IPS-20b (cell line): Measurements from ENCODE around the gene SMCO3.

Experiments used
- H3K27ac ChIP-seq: one replicate; pipeline ENCODE4 v1.5.1; 2013; ENCODE audit warnings: low read length
- H3K27me3 ChIP-seq: 2 replicates; pipeline ENCODE4 v1.6.1; 2013; ENCODE audit warnings: mild to moderate bottlenecking, low read length, inconsistent platforms; ENCODE audit not compliant: insufficient read depth
- H3K36me3 ChIP-seq: 2 replicates; pipeline ENCODE4 v1.6.1; 2013; ENCODE audit warnings: low read depth, mild to moderate bottlenecking, inconsistent platforms, low read length, moderate library complexity; ENCODE audit not compliant: insufficient read depth
- H3K4me1 ChIP-seq: 2 replicates; pipeline ENCODE4 v1.6.1; 2013; ENCODE audit warnings: mild to moderate bottlenecking, control low read depth, inconsistent platforms, low read length, moderate library complexity; ENCODE audit not compliant: insufficient read depth
- H3K4me3 ChIP-seq: 2 replicates; pipeline ENCODE4 v1.5.1; 2013; ENCODE audit warnings: mild to moderate bottlenecking, low read length, inconsistent platforms
- H3K9ac ChIP-seq: 2 replicates; pipeline ENCODE4 v1.6.1; 2013; ENCODE audit warnings: low read depth, mild to moderate bottlenecking, inconsistent platforms, low read length, moderate library complexity
- H3K9me3 ChIP-seq: 2 replicates; pipeline ENCODE4 v1.6.1; 2013; ENCODE audit warnings: mild to moderate bottlenecking, low read depth, low read length, inconsistent platforms; ENCODE audit not compliant: insufficient read depth

SMCO3 gene

DNA sequence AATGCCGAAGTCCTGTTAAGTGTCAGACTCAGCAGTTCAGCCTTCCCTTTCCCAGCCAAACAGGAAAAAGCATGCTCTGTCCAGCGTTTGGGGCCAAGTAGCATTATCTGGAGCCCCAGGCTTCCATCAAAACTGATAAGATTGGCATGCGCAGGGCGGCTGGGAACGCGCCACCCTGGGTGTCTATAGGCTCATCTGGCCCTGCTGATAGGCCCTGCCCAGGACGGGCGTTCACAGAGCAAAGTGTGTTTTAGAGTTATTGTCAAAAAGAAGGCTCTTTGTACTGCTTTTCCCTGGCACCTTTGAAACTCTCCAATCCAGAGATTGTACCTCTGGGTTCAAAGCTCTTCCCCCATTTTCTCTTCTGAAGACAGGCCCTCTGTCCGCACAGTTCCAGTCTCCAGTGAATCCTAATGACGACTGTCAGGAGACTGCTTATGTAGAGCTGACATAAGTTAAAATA lies 29.5 kb upstream of the SMCO3 start, which contains the start of gene ART4:
Gene ART4, minus strand, starts transcription at position 102 of the 463 bp plus-strand sequence. CDS start 413 bp downstream, outside the sequence.
- Histone ChIP-seq H3K4me1 (no peaks in the 10 kb centered on the region), H3K27me3 (no peaks in the 10 kb centered on the region), H3K36me3 (no peaks in the 10 kb centered on the region), H3K9me3 (no peaks in the 10 kb centered on the region), H3K27ac (no peak within 1 kb of the TSS), H3K4me3 (no peak within 1 kb of the TSS), H3K9ac (no peak within 1 kb of the TSS)

DNA sequence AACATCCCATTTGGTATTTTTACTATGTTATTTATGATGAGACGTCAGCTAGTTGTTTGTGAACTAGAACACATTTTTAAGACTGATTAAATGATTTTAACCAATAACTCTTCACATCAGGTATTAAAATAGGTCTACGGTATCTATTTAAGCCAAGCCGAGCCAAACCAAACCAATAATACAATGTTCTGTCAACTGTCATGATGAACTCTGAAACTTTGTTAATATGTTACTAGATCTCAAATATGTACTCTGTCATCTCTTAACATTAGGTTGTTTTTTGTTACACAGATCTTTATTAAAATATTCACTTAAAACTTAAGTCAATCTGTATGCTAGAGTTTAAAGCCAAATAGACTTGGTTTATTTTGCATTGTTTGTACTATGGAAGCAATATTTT lies 28.3 kb upstream of the SMCO3 start:
- H3K4me1 ChIP-seq: no peaks in the 10 kb centered on the region
- no peaks in the 10 kb centered on the region for H3K9me3 ChIP-seq
- H3K27ac ChIP-seq: no peak overlapping the region
- H3K27me3 ChIP-seq: no peaks in the 10 kb centered on the region
- H3K4me3 ChIP-seq: no peak overlapping the region
- H3K9ac ChIP-seq: no peak overlapping the region
- no peaks in the 10 kb centered on the region for H3K36me3 ChIP-seq

DNA sequence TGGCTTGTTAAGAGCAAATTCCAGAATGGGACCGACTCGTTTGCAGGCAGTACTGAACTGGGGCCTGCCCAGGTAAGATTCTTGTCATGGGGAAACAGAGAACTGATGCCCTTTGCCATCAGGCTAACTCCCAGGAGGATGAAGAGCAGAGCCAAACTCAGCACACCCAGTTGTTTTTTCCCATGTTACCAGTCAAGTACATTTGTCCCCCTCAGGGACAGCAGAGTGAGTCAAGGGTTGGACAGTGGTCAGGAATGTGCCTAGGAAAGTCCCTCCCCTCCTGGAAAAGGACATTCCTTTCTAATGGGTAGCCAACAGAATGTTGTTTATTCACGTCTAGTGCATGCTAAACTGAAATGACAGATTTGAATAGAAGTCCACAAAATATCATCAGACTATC lies 27.8 kb upstream of the SMCO3 start:
- Histone ChIP-seq H3K27me3 (no peaks in the 10 kb centered on the region), H3K36me3 (no peaks in the 10 kb centered on the region), H3K9me3 (no peaks in the 10 kb centered on the region), H3K9ac (no peak overlapping the region), H3K4me1 (no peaks in the 10 kb centered on the region), H3K27ac (no peak overlapping the region), H3K4me3 (no peak overlapping the region)

DNA sequence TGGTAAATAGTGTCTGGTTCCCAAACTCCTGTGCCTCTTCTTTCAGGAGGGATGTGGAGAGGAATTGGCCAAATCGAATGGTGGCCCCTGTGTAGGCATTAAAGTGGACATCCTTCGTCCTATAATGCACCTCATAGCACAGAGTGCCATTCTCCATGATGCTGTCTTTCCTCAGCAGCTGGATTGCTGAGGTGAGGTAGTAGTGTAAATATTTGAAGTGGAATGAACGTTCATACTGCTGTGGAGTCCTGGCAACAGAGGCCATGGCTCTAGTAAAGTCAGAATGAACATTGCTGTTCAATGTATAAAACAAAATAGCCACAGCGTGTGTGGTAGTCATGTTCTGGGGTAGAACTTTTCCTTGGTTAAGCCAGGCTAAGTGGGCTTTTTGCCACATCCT lies 26.6 kb upstream of the SMCO3 start:
- Histone ChIP-seq H3K9me3 (no peaks in the 10 kb centered on the region), H3K4me3 (no peak overlapping the region), H3K27me3 (no peaks in the 10 kb centered on the region), H3K4me1 (no peaks in the 10 kb centered on the region), H3K9ac (no peak overlapping the region), H3K36me3 (no peaks in the 10 kb centered on the region), H3K27ac (no peak overlapping the region)

DNA sequence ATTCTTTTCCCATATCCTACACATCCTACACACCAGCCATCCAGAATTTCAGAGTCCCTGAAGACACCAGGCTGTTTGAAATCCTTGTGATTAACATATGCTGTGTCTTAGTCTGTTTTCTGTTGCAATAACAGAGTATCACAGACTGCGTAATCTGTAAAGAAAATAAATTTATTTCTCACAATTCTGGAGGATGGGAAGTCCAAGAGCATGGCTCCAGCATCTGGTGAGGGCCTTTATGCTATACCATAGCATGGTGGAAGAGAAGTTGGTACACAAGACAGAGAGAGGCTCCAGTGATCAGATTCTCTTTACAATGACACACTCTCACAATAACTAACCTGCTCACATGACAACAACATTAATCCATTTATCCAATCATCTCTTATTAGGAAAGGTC lies 25.3 kb upstream of the SMCO3 start:
- H3K4me3 ChIP-seq: no peak overlapping the region
- H3K9ac ChIP-seq: no peak overlapping the region
- no peaks in the 10 kb centered on the region for H3K36me3 ChIP-seq
- no peaks in the 10 kb centered on the region for H3K4me1 ChIP-seq
- H3K27ac ChIP-seq: no peak overlapping the region
- H3K27me3 ChIP-seq: no peaks in the 10 kb centered on the region
- H3K9me3 ChIP-seq: no peaks in the 10 kb centered on the region

DNA sequence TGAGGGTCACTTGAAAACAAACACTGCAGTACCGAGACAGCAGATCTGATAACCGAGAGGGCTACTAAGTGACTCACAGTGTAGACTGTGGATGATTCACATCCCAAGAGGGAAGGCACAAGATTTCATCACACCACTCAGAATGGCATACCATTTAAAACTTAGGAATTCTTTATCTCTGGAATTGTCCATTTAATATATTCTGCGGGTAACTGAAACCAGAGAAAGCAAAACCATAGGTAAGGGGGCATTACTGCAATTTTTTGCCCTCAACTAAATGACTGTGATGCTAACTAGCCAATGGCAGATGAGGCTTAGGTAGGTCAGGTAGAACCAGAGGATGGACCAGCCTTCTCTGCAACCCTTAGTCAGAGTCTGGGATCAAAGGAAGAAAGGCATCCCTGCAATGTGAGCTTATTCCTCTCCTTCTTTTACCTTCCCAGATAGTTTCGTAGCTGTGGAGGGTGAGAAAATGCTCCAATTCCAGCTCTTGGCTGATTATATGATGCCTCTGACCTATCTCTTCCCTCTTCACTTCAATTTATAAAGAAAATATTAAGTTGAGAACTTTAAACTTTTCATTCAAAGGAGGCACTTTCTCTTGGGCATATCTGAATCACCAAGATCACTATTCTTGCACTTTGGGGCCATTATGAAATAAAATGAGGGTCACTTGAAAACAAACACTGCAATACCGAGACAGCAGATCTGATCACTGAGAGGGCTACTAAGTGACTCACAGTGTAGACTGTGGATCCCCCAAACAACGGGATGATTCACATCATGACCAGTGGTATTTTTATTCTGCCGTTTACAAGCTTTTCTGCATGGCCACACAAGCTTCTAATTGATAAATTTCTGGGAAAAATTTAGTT lies 22.6 kb upstream of the SMCO3 start:
- Histone ChIP-seq H3K4me3 (no peak overlapping the region), H3K9ac (no peak overlapping the region), H3K27ac (no peak overlapping the region)

DNA sequence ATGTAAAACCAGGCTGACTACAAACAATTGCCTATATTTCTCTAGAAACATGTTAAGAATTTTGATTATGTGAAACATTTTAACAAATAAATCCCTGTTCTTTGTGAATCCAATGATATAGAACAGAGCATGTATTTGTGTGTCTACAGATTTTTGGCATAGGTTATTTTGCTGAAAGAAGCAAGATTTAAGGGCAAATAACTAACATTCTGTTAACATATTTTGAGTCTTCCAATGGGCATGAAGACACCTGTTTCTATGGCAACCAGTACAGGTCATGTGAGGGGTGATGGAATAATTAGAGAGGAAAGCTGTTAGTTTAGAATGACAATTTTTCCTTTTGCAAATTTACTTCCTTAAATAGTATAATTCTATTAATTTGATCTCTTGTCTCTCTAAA lies 20.5 kb upstream of the SMCO3 start:
- Histone ChIP-seq H3K4me1 (no peaks in the 10 kb centered on the region), H3K27me3 (no peaks in the 10 kb centered on the region), H3K36me3 (no peaks in the 10 kb centered on the region), H3K9ac (no peak overlapping the region), H3K4me3 (no peak overlapping the region), H3K27ac (no peak overlapping the region), H3K9me3 (no peaks in the 10 kb centered on the region)

More for the DNA sequence above, 22.6 kb upstream of the SMCO3 start:
- H3K27me3 ChIP-seq: no peaks in the 10 kb centered on the region
- no peaks in the 10 kb centered on the region for H3K9me3 ChIP-seq
- no peaks in the 10 kb centered on the region for H3K4me1 ChIP-seq
- H3K36me3 ChIP-seq: no peaks in the 10 kb centered on the region

DNA sequence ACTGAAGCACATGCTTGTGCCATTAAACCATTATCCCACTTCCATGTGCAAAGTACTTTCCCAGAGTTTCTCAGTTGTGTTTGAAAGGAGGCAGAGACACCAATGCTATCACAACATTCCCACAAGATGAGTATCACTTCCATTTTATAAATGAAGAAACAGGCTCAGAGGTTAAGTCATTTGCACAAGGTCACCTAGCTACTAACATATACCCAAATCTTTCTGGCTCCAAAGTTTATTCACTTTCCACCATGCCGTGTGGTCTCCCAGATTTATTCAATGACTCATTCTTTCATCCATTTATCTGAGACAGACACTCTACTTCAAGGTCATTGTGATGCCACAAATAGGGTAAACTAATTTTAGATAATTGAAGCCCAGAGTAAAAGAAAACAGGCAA lies 20.0 kb upstream of the SMCO3 start:
- no peak overlapping the region for H3K9ac ChIP-seq
- no peaks in the 10 kb centered on the region for H3K4me1 ChIP-seq
- no peak overlapping the region for H3K4me3 ChIP-seq
- H3K27ac ChIP-seq: no peak overlapping the region
- H3K9me3 ChIP-seq: no peaks in the 10 kb centered on the region
- H3K27me3 ChIP-seq: no peaks in the 10 kb centered on the region
- no peaks in the 10 kb centered on the region for H3K36me3 ChIP-seq

DNA sequence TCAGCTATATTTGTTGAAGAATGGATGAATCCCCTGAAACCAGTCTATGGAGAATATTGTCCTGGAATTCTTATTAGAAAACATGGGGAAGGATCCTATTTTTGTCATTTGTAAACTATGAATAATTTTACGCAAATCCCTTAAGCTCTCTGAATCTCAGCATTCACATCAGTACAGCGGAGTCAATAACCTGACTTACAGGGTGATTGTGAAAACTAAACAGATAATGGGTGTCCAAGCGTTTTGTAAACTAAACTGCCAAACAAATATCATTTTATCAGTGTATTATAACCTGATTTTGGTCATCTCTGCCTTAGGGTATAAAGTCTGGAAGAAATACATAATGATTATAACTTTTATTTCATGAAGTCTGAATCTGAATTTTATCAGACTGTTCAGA lies 19.4 kb upstream of the SMCO3 start:
- Histone ChIP-seq H3K4me1 (no peaks in the 10 kb centered on the region), H3K9ac (no peak overlapping the region), H3K9me3 (no peaks in the 10 kb centered on the region), H3K27ac (no peak overlapping the region), H3K36me3 (no peaks in the 10 kb centered on the region), H3K27me3 (no peaks in the 10 kb centered on the region), H3K4me3 (no peak overlapping the region)

DNA sequence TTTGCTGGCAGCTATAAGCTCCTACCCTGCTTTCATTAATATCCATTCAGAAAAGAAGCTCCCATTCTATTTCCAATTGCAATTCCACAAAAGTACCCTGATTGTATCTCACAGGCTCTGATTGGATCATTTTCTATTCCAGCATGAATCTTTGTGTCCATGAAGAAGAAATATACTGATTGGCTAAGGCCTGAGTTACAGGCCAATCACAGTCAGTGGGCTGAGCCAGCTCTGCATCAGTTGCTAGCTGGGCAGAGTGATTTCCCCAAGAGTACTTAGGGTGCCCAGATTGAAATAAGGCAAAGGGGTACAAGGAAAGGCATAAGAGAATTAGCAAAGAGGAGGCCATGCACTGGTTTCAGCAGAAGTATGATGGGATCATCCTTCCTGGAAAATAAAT lies 14.9 kb upstream of the SMCO3 start:
- no peak overlapping the region for H3K4me3 ChIP-seq
- H3K9ac ChIP-seq: no peak overlapping the region
- no peak overlapping the region for H3K27ac ChIP-seq
- no peaks in the 10 kb centered on the region for H3K4me1 ChIP-seq
- H3K27me3 ChIP-seq: no peaks in the 10 kb centered on the region
- no peaks in the 10 kb centered on the region for H3K9me3 ChIP-seq
- no peaks in the 10 kb centered on the region for H3K36me3 ChIP-seq

DNA sequence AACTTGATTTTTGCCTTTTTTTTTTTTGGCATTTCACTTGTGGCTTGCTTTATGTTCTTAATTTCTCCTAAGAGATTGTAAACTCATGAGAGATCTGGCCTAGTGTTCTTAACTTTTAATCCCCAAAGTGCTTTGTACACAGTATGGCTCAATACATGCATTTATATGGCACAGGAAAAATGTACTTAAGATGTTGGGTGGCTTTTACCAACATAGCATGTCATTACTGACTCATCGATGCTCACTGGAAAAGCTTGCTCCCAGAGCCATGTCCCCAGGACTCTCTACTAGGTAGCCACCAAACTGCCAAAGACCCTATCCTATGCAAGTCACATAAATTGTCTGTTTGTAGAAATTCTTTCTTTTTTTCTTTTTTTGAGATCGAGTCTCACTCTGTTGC lies 13.1 kb upstream of the SMCO3 start:
- Histone ChIP-seq H3K4me3 (no peak overlapping the region), H3K27me3 (no peaks in the 10 kb centered on the region), H3K9ac (no peak overlapping the region), H3K36me3 (no peaks in the 10 kb centered on the region), H3K27ac (no peak overlapping the region), H3K9me3 (no peaks in the 10 kb centered on the region), H3K4me1 (no peaks in the 10 kb centered on the region)

DNA sequence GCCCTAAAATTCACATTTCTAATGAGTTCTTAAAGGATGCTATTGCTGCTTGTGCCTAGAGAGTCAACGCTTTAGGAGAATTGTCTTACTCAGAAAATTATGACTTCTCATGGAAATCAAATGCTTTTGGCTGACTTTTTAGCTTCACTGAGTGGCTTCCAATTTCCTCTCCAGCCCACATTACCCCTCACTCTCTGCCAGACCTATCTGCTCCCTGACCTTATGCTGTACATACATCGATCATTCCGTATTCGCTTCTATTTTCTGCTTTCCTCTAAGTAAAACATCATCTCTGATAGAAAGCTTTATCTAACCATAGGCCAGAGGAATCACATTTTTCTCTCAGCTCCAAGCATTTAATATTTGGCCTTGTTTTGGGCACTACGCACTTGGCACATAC lies 12.5 kb upstream of the SMCO3 start:
- H3K9me3 ChIP-seq: no peaks in the 10 kb centered on the region
- H3K36me3 ChIP-seq: no peaks in the 10 kb centered on the region
- H3K9ac ChIP-seq: no peak overlapping the region
- H3K27ac ChIP-seq: no peak overlapping the region
- no peaks in the 10 kb centered on the region for H3K27me3 ChIP-seq
- H3K4me3 ChIP-seq: no peak overlapping the region
- no peaks in the 10 kb centered on the region for H3K4me1 ChIP-seq
